Stimulated activated CD4-positive, alpha-beta T cell treated with anti-CD3 and anti-CD28 coated beads, Interleukin-2, amount 100 ng/mL, for 24 hours (primary cell): ENCODE measurements around the gene GLIPR1.
A peak's percentile ranks its signal among the peaks of the same experiment; 100 is the strongest.

ENCODE experiments used
- DNase-seq, 2 donors: peaks; one replicate each; pipeline ENCODE4 v3.0.0-alpha.2; 2020

GLIPR1 gene

DNA sequence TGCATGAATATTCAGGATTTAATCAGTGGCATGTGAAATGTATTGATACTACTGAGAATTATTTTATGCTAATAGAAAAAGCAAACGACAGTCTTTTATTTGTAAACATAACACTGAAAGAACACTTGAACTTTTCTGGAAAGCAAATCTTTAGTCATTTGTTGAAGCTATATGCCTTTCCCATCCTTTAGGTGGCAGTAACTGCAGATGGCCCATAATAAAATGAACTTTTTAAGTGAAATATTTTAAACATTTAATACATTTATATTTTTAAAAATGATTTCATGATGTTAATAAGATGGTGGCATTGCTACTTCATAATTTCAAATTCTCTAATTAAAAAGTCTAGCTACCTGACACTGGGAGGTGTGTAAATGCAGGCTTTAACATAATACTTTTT lies 44.7 kb downstream of the GLIPR1 start:
- DNase-seq = no peak

DNA sequence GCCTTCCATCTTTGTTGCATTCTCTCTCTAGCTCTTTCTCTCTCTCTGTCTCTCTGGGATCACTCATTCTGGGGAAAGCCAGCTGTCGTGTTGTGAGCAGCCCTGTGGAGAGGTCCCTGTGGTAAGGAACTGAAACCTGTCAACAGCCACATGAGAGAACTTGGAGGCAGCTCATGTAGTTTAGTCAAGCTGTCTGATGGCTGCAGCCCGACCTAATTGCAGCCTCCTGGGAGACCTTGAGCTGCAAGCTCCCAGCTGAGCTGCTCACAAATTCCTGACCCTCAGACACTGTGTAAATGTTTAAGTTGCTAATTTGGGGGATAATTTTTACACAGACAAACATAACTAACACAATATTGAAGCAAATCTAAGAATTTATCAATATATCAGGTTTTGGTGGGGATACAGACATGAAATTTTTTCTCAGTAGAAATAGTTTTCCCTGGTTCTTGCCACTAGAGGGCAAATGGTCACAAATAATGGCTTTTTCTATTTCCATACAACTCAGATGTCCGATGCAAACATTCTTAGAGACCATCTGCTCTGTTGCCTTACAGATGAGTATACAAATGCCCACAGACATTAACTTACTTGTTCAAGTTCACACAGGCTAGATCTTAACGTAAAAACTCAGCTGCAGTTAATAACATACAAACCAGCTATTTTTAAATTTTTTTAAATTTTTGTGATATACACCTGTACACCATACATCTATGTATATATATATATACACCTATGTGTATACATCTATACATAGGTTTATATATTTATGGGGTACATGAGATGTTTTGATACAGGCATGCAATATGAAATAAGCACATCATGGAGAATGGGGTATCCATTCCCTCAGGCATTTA lies 46.3 kb downstream of the GLIPR1 start:
- DNase-seq = peak; percentile 5 to 18

- no peak for DNase-seq
Observed at GRCh38 chr12:75528272-75528671, 47.7 kb downstream of the GLIPR1 start.

DNA sequence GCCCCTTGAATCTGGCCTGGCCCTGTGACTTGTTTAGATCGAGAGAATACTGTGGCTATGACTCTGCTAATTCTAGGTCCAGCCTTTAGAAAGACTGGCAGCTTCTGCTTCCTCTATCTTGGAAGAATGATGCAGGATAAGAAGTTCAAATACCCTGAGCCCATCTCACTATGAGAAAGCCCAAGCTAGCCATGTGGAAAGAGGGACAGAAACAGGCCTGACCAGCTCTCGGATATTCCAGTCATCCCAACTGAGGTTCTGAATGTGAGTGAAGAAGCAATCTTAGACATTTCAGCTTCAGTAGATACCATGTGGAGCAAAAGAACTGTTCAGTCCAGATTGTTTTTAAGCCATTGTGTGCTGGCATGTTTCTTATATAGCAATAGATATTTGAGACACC lies 48.1 kb downstream of the GLIPR1 start:
- DNase-seq = no peak

DNA sequence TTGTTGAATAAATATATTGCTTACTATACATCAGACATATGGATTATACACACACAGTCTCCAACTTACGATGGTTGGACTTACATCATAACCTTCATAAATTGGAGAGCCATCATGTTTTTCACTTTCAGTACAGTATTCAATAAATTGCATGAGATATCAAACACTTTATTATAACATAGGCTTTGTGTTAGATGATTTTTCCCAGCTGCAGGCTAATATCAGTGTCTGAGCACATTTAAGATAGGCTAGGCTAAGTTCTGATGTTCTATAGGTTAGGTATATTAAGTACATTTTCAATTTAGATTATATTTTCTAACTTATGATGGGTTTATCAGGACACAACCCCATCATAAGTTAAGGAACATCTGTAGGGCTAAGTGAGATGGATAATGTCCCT lies 48.8 kb downstream of the GLIPR1 start:
- no peak for DNase-seq

GRCh38 chr12:75529826-75530225 lies 49.3 kb downstream of the GLIPR1 start:
- DNase-seq = no peak

- no peak for DNase-seq
Observed at GRCh38 chr12:75533239-75533638, 52.7 kb downstream of the GLIPR1 start.

- no peak for DNase-seq
Observed at GRCh38 chr12:75539889-75540288, 59.3 kb downstream of the GLIPR1 start.

DNA sequence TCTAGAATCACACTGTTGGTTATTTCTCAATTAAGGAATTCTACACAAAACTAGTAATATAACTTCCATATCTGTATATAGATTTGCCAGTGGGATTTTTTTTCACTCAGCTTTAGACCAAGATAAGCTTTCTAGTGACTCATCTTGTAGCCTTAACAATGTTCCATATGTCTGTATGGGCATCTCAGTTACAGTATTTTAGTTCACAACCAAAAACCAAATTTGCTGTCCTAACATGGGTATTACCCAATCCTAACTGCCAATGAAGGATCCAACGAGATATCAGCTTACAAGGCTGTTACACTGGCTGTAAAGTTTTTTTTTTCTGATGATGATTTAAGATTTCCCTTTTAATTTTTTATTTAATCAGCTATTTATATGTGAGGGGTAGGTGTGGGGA lies 62.4 kb downstream of the GLIPR1 start:
- no peak for DNase-seq

DNA sequence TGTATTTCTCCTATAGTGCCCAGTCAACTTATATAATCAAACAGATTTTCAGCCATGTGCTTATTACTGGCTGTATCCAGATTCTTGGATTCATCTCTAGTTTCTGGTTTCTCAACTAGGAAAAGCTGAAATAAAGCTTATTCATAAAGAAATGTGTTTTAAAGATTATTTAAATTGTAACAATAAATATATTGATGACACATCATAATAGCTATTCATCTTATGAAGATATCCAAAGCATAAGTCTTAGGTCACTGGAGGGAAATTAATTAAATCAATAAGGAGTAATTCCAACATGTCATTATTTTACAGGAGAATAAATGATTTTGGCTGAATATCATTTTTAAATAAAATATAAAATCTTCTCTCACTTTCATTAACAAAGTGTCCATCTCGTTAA lies 63.0 kb downstream of the GLIPR1 start:
- DNase-seq = no peak

DNA sequence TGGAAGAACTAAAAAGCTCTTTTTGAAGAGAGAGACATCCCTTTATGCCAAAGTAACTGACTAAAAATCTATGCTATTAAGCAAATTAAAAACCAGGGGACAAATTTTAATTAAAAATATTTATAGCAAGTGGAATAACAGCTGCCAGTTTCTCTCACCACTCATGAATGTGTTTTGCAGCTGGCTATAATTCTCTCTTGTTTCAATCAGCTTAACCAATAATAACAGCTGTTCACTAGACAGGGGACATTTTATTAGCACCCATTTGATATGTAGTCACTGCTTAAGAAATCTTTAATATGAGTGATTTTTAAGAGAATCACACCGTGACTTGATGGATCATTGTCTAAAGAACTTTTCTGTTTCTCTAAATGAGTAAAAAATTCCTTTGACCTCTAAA lies 65.1 kb downstream of the GLIPR1 start:
- DNase-seq = no peak

GRCh38 chr12:75548879-75549278 lies 68.3 kb downstream of the GLIPR1 start:
- no peak for DNase-seq

DNA sequence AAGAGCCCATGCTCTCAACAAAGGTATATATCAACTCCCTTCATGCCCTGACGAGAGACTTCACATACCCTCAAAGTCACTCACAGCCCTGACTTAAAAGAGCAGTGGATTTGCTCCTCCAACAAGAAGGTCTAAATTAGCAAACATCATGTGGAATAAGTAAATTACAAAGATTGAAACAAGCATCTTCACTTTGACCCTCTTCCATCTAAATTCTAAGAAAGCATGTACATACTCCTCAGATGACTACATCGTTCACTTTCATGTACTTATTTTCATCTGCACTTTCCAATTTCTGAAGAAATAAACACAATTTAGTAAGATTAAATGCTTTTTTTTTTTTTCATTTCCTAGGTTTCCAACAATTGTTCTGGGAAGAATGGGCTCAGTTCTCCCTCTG lies 69.4 kb downstream of the GLIPR1 start:
- no peak for DNase-seq

- no peak for DNase-seq
Observed at GRCh38 chr12:75550401-75551240, 70.1 kb downstream of the GLIPR1 start.

DNA sequence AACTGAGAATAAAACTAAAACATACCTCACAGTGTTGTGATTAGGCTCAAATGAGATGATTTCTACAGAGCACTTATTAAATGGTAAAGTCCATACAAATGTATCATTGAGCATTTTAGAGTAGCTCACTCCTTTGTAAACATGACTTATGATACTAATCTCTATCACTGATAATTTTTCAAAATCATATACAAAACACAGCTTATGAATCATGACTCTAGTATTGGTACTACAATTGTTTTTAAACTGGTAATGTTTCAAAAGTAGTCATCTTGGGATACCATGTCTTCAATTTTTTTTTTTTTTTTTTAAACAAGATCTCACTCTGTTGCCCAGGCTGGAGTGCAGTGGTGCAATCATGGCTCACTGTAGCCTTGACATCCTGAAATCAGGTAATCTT lies 70.9 kb downstream of the GLIPR1 start:
- DNase-seq = no peak

GRCh38 chr12:75553398-75553797 lies 72.8 kb downstream of the GLIPR1 start:
- no peak for DNase-seq
